DMS53 (cell line): ENCODE data around the gene NUDT14.

ENCODE experiments used
- DNase-seq: peaks from one replicate; lab custom pipeline; 2025; lab: John Stamatoyannopoulos, UW

Gene NUDT14

DNA sequence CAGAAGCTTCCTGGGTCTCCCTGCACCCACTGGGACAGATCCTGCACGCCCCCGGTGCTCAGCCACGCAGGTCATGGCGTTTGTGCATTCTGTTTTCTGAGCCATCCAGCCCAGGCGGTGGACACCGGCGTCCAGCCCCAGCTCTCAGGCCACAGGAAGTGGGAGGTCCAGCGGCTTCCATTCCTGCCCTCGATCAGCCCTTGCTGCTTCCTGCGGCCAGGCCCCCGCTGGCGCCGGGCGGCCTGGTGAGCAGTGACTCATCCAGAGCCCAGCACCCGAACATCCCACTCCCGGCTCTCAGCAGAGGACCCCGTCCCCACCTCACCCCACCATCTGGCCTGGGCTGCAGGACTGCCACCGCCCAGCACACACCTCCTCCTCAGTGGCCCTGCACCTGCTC lies 18.0 kb upstream of the NUDT14 start:
- peak; percentile 32 for DNase-seq

DNA sequence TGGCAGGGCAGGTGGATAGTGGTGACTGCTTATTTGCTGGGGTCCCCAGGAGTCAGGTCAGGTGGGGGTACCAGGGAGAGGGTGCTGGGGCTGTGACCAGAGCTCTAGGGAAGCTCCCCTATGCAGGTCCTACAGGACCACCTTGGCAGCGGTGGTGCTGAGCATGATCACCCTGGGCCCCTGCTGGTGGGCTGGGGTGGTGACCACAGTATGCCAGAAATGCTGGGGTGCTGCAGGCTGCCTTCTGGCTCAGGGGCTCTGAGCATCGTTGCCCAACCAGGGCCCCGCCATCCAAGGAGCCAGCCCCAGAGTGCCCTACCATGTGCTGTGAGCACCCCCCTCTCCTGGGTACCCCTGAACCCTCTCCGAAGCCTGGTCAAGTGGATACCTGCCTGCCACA lies 17.5 kb upstream of the NUDT14 start:
- DNase-seq = no peak

DNA sequence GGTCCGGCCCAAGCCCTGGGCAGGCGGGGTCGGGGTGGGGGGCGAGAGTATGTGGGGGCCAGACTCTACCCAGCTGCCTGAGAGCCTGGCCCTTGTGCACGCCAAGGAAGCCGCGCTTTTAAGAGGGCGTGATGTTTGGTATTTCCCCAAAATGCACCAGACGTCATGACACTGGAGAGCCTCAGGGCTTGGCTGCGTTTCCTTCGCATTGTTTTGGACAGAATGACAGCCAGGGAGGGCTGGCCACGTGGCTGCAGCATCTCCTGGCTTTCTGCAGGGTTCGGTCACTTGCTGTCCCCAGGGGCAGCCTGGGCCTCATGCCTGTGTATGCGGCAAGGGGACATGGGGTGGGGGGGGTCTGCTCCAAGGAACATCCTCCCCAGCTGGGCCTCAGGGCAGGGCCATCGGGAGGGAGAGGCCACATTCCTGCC lies 16.1 kb upstream of the NUDT14 start:
- DNase-seq = peak; percentile 49

DNA sequence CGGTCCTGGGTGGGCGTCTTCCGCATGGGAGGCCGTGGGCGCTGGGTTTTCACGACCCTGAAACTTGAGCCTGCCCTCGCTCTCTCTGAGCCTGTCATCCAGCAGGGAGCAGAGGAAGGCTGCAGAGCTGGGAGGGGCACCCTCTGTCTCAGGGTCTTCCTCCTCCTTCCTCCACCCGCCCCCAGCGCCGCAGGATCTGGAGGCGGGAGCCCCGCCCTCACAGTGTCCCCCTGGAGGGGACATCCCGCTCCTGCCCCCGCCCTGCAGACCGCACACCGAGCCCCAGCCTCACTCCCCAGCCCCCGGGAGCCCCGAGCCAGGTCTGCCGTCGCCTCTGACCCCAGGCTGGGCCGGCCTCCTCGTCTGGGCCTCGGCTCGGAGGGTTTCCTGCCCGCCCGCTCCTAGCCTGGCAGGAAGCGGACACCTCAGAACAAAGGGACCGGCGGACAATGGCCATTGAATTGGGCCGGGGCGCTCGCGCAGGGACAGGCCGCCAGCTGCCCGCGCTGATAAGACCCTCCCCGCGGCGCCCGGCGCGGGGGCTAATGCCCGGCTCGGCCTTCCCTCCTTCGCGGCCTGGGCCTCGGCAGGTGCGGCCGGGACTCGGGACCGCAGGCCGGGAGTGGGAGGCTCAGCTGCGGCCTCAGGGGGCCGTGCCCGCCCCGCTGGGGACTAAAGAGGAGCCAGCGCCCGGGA lies 15.3 kb upstream of the NUDT14 start:
- peak; percentile 63 for DNase-seq

DNA sequence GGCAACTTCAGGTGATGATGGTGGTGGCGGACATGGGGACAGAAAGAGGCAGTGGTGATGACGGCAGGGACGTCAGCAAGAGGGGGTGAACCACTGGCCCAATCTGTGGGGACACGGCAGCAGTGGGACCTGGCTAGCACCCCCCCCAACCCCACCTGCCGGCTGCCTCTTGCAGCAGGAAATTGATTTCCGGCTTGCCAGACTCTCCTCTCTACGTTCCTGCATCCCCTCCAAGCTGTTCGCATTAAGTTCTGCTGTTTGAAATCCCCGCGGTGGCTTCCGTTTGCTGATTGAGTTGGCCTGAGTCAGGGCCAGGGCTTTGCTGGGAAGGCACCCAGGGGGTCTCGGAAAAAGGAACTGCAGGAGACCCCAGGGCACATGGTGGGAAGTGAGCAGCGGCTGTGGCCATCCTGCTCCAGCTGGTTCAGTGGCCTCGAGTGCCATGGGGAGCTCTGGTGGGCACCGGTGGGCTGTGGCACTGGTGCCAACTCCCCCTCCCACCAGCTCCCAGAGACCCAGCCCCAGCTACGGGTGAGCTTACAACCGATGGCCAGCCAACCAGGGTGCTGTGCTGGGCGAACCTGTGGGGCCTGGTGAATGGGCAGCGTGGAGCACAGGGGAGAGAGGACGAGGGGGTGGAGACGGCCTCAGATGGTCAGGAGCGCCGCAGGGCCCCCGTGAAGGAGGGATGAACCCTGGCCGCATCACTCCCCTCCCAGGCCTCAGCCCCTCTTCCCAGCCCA lies 14.6 kb upstream of the NUDT14 start:
- no peak for DNase-seq

DNA sequence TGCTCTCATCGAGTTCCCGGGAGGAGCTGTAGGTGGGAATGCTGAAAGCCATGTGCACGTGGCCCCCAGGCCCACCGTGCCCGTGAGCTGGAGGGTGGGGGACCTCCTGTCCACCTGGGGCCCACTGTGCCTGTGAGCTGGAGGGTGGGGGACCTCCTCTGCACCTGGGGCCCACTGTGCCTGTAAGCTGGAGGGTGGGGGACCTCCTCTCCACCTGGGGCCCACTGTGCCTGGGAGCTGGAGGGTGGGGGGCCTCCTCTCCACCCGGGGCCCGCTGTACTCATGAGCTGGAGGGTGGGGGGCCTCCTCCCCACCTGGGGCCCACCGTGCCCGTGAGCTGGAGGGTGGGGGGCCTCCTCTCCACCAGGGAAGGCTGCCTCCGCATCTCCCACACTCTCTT lies 13.9 kb upstream of the NUDT14 start:
- DNase-seq = no peak

DNA sequence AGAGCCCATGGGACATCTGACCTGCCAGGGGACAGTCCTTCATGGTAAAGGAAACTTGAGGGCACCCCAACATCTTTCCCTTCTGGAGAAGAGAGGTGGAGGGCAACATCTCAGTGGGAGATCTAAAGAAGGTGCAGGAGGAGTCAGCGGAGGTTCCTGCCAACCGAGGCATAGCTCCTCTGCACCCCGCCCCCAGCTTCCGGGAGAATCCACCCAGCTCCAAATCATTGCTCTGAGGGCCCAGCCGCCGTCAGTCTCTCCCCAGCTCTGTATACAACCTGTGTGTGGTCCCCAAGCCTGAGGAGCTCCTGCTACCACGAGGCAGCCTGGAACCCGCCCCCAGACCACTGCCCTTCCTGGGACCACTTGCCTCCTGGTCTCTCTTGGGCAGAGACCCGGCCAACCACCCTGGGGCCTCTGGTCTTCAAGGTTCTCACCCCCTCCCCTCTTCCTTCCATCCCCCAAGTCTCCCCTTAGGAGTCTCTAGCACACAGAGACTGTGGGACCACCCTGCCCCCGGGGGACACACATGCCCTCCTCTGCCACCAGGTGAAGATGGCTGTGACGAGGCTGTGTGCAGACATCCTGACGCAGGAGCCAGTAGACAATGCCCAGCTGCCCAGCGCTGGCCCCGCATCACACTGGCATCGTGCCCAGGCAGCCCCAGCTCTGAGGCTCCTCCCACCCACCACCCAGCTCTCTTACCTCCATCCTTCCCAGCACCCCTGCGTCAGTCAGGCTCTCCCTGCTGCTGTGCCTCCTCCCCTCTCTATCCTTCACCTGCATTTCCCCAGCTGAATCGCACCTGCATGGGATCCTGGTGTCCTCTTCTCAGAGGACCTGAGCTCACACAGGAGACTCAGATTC lies 13.0 kb upstream of the NUDT14 start:
- peak; percentile 96 for DNase-seq

DNA sequence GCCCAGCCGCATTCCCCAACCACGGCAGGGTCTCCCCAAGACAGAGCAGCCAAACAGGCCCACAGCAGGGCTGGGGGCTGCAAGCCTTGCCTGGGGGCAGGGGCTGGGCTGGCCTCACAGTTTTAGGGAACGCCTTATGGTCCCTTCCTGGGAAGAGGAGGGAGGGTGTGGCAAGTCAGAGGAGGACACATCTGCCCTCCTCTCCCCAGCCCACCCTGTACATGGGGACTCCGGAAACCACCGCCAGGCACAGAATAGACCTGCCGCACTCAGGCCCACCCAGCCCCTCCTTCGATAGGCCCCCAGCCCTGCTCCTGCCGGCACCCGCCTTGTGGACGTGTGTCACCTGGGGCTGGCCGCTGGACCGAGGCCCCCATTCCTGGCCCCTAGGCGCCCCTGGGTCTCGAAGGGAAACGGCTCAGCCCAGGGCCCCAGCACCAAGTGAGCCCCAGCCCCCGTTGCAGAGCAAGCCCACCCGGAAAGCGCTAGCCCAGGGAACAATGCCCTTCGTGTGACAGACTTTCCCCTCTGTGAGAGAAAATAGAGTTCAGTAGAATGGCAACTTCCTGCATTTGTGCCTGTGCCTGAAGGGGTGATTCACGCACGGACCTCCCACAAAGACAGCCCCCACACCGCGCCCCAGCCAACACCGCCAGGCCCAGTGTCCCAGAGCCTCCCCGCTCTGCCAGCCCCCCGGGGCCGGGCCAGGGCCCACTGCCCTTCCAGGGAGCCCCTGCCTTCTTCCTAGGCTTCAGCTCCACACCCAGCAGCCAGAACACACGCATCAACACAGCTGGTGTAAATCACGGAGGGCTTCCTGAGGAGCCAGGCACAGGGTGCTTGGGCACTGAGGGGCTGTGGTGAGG lies 12.0 kb upstream of the NUDT14 start:
- DNase-seq = peak; percentile 45

DNA sequence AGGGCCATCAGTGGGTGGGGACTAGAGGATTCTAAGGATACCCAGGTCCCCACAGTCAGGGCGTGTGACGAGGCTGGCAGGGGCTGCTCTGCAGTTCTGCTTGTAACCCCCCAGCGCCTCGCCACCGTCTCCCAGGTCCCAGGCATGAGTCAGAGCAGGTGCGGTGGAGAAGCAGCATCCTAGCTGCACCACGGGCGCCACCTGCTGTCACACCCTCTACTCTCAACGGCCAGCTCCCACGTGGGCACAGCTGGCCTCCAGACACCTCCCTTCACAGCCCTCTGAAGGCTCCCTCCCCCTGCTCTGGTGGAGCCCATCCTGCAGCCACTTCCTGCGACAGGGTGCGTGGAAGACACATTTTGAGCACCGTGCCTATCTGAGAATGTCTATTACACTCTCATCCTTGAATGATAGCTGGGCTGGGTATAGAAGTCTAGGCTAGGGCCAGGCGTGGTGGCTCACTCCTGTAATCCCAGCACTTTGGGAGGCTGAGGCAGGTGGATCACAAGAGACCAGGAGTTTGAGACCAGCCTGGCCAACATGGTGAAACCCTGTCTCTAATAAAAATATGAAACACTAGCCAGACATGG lies 6.9 kb upstream of the NUDT14 start:
- peak; percentile 84 for DNase-seq

DNA sequence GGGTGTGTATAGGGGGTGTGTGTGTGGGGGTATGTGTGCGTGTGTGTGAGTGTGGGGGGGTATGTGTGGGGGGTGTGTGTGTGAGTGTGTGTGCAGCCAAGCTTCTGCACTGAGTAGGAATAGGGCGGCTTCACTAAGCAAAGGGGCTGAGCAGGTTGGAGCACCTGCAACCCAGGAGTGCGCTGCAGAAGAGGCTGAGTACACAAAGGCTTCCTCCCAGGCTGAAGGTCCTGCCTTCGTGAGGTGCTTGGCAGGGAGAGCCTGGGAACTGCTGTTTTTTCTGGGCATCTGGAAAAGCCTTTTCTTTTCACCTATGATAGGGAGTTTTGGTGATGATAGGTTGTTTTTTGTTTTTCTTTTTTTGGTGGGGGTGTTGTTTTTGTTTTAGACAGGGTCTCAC lies 6.0 kb upstream of the NUDT14 start:
- DNase-seq = peak; percentile 90

DNA sequence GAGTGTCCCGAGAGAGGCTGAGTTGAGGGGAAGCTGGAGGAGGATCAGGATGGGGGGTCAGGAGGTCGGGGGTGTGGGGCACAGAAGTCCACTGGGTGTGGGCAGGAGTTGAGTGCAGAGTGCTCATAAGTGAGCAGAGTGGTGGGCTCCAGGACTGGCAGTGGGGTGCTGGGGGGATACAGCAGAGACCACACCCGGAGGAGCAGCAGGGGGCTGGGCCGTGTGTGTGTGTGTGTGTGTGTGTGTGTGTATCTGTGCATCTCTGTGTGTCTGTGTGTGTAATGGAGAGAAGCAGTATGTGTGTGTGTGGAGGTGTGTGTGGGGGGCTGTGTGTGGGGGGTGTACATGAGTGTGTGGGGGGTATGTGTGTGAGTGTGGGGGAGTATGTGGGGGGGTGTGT lies 4.9 kb upstream of the NUDT14 start:
- no peak for DNase-seq

DNA sequence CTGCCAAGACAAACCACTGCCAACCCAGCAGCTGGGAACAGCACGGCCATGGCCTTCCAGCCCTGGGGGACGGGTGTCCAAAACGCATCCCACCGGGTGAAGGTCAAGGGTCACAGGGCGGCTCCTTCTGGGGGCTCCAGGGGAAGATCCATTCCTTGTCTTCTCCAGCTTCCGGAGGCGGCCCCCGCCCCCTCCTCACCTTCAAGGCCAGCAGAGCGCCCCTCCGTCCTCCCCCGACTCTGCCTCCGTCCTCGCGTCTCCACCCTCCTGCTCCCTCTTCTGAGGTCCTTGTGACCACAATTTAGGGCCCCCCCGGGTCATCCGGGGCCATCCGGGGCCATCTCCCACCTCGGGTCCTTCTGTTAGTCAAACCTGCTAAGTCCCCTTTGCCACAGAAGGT lies 3.9 kb upstream of the NUDT14 start:
- no peak for DNase-seq

DNA sequence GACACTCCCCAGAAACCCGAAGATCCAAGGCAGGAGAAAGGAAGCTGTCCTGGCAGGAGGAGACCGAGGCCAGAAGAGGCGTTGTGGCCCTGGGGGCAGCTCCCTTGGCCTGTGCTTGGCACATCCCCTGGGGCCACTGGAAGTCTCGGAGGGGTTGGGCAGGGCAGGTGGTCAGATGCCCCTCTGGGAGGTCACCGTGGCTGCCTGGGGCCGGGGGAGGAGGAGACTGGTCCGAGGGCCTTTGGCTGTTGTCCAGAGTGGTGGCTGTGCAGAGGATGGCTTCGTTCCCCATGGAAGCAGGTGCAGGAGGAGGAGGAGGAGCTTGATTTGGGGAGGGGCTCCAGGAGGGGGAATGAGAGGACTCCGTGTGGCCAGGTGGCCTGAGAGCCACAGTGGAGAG lies 3.3 kb upstream of the NUDT14 start:
- peak; percentile 69 for DNase-seq

DNA sequence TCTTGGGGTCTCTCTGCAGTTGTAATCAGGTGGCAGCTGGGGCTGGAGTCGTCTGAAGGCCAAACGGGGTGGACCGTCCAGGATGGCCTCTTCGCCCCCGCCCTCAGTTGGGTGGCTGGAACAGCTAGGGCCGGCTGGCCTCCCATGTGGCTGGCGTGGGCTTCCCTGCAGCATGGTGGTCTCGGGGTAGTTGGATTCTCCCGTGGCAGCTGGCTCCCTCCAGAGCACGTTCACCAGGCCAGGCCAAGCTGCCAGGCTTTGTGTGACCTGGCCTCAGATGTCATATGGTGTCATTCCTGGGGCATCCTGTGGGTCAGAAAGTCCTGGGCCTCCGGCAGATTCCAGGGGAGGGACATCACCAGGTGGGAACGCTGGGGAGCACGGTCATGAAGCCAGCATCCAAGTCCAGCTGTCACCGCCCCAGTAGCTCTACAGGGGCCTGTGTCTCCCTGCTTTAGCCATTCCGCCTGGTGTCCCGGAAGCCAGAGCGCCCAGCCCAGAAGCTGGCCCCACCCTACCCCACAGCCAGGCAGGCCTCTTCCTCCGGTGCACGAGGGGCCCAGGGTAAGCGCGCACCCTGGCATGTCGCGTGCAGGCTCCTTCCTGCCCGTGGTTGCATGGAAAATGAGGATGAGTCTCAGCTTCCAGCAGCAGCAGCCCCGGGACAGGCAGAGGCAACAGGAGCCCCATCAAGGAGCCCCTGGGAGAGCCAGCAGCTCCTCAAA lies 1.3 kb upstream of the NUDT14 start:
- no peak for DNase-seq

DNA sequence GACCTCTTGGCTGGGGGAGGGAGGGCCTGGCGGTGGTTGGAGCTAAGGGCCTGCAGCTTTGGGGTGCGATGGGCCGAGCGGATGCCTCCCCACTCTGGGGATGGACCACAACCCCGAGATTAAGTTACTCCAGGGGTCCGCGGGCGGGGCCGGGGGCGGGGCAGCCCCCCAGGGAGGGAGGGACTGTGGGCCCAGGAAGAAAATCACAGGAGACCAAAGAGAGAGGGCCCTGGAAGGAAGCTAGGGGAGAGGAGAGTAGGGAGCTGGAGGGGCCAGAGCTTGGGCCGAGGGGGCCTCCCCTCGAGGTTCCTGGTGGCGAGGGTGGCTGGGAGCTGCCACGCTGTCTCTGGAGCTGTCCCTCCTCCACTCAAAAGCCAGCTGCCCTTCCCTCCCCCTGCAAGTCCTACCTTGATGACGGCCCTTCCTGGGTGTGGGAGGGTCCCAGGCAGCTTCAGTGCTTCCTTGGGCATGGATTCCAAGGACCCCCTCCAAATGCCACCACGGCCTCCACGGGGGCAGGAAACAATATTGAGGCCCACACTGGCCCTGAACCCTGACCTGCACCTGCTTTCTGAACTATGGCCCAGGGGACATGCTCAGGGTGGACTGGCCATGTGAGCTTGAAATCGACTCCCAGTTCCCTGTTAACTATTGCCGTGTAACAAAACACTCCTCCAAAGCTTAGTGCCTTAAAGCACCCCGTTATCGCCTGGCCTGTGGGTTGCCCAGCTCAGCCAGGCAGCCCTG lies 610 bp upstream of the NUDT14 start:
- no peak for DNase-seq

DNA sequence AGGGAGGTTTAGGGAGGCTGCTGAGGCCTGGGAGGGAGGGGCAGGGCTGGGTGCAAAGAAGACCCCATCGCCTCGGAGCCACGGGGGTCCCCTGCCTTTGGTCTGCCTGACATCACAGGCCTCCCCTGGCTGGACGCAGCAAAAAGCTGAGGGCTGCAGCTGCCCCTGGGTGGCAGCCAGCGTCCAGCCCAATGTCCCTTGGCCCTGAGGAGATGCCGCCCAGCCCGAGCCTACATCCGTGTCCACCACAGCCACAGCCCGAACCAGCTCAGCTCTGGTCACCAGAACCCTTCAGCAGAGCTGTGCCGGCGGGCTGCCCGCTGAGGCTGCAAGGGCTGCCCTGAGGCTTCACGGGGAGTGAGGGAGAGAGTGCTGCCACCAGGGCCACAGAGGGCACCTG lies 1.9 kb downstream of the NUDT14 start:
- DNase-seq = peak; percentile 69

DNA sequence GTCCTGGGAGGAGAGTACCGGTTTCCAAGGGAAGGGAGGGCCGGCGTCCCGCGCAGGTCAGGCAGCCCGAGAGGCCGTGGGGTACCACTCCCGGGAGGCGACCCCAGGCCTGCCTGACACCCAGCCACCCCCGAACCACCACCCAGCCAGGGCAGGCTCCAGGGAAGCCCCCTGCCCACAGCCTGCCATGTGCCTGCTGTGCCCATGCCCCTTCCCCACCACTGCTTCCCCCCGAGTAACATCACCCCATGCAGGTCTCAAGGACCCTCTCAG lies 2.3 kb downstream of the NUDT14 start:
- DNase-seq = no peak

DNA sequence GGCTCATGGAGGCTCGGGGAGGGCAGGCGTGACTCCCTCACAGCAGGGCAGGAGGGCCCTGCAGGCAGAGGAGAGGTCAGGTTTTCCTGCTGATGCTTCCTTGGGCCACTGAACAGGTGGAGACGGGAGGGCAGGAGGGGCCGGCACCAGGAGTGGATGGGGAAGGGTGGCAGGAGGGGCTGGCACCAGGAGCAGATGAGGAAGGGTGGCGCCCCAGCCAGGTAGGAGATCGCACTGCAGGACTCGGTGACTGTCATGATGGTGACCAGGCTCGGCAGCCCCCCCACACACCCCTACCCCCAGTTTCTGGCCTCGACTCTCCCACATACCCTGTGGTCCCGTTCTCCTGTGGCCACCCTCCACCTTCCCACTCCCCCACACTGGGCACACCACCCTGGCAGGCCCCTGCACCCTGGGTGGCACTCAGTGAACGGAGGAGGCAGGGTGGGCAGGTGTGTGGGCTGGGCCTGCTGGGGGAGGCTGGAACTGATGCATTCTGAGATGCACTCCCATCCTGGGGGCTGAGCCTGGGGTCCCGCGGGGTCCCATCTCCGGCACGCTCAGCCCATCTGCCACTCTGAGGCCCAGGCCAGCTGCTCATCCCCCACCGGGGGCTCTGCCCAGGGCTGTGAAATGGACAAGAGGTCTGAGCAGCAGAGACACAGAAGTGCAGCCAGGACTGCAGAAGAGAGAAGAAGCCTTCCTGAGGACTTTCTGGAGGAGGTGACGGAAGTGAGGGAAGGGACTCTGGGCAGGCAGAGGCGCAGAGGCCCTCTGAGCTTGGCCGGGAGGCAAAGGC lies 2.8 kb downstream of the NUDT14 start:
- DNase-seq = peak; percentile 68

DNA sequence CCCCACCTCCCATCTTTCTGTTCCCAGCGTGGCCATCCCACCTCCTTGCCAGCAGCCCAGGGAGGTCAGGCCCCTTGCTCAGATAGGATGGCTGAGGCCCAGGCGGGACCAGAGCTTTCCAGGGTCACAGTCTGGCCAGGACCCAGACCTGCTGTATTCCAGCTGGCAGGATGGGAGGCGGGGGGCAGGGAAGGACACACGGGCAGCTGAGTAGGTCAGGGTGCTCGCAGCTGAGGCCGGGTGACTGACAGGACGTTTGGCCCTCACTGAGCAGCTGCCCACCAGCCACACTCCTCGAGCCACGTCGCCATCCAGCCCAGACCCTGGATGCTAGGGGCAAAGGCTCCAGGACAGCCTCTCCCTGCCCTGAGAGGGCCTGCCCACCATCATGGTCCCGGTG lies 4.0 kb downstream of the NUDT14 start:
- DNase-seq = peak; percentile 80
